ENCODE results near the gene MIOS. TPM values are rescaled to one million over a fixed set of nuclear protein-coding genes. Genes with fewer than 3 reads are reported as not detected.

MIOS gene
- polyA plus RNA-seq, 1 donor from 2014 or later = 38.8 TPM

DNA sequence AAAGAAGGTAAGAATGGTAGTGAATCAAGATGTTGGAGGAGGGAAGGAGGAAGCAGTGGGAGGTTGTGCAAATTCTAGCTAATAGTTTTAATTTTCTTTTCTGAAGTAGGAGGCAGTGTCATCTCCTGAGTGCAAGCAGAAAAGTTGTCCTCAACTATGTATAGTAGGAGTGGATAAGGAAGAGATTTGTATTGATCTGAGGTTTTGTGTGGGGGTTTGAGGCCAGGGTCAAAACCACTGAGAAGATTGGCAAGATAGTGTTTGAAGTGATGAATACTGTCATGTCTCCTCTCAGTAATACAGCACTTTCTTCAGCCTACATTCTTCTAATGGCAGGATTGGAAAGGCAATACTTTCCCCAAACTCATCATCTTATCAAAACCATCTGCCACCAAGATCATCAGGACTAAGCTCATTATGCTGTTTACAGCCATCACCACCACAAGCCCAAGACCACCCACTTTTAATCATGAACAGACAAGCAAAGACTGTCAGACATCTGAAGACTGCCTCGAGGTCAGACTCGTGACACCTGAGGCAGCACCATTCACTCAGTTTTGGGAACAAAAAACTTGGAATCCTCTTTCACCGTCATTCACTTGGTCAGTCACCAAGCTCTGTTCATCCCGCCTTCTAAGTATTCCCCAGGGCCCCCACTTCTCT, 1.5 kb upstream of the MIOS start:
- Mint-ChIP-seq H3K27ac (no peak overlapping the region), H3K9me3 (peaks cover 0 to 4% (median 0%) of the 10 kb centered on the region in 3 donors), H3K36me3 (no peaks in the 10 kb centered on the region), H3K27me3 (no peaks in the 10 kb centered on the region), H3K4me1 (peaks cover 17 to 28% (median 27%) of the 10 kb centered on the region in 3 donors), H3K4me3 (no peak overlapping the region)

DNA sequence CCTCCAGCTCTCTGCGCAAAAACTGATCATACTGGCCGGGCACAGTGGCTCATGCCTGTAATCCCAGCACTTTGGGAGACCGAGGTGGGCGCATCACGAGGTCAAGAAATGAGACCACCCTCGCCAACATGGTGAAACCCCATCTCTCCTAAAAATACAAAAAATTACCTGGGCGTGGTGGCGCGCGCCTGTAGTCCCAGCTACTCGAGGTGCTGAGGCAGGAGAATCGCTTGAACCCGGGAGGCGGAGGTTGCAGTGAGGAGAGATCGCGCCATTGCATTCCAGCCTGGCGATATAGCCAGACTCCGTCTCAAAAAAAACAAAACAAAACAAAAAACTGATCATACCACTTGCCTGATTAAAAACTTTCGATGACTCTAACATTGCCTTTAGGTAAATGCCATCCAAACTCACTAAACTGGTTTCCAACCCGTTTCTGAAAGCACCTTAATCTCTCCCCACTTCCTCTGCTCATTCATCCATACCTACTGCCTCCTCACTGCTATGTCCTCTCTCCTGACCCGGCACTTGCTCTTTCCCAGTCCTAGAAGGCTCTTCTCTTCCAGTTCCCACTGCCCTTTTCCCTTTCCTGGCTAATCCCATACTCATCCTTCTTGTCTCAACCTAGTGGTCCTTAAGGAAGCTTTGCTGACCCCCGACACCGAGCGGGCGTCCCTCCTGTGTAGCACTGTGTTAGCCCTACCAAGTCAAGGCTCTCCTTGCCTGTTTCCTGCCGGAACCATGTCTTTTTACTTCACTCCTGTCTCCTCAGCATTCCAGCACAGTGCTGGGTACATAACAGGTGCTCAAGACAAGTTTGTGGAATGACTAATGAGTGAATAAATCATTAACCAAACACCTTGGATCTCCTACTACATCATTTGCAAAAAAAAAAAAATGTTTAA, 686 bp upstream of the MIOS start:
- H3K36me3 Mint-ChIP-seq = no peaks in the 10 kb centered on the region
- H3K9me3 Mint-ChIP-seq = peaks cover 0 to 2% (median 0%) of the 10 kb centered on the region in 3 donors
- no peaks in the 10 kb centered on the region for H3K27me3 Mint-ChIP-seq
- H3K4me3 Mint-ChIP-seq = no peak overlapping the region
- H3K4me1 Mint-ChIP-seq = peaks cover 25 to 36% (median 33%) of the 10 kb centered on the region in 3 donors
- H3K27ac Mint-ChIP-seq = no peak overlapping the region

DNA sequence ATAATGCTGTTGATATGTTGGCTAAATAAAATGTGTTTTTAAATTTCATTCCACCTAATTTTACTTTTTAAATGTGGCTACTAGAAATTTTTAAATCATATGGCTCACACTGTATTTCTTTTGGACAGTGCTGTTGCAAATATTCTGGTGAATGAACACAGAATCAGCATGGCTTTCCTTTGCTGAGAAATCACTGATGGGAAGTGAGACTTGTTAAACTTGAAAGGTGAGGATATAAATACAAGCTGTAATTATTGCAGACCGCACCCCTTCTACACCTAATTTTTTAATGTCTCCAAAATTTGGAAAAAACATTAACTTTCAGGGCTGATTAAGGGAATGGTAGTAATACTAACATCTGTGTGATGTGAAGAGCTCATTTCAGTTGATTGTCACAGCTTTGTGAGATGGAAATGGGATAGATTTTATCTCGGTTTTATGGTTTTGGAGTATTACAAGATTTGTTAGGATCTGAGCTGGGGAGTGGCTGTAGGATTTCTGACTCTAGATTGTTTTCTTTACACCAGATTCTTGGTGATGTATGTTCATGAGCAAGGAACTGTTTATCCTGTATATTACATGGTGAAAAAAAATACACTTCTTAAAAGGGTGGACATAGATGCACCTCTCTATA, 1.3 kb downstream of the MIOS start:
- Mint-ChIP-seq H3K4me3 (peak overlapping the region; percentile 77 to 95 (median 89)), H3K9me3 (no peaks in the 10 kb centered on the region), H3K27ac (peak overlapping the region; percentile 94 to 96 (median 96)), H3K36me3 (no peaks in the 10 kb centered on the region), H3K27me3 (no peaks in the 10 kb centered on the region), H3K4me1 (peaks cover 28 to 43% (median 33%) of the 10 kb centered on the region in 3 donors)

DNA sequence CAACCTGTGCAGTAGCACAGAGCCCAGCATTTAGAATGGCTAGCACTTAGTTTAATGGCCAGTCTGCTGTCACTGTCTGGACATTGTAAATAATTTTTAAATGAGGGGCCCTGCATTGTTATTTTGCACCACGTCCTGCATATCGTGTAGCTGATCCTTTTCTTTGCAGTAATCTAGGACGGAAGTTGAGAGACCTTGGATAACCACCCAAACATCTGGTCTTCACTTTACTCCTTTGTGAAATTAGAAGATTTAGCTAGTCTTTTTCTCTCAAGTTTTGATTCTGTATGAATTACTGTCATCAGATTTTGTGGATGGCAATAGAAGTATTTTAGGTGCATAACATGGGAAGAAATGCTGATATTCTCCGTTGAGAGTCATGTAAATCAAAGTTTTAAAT, 1.9 kb downstream of the MIOS start:
- Mint-ChIP-seq H3K4me1 (peaks cover 28 to 46% (median 33%) of the 10 kb centered on the region in 3 donors), H3K27me3 (no peaks in the 10 kb centered on the region), H3K27ac (peak overlapping the region; percentile 94 to 96 (median 96)), H3K4me3 (peak overlapping the region; percentile 77 to 95 (median 89)), H3K36me3 (no peaks in the 10 kb centered on the region), H3K9me3 (no peaks in the 10 kb centered on the region)

DNA sequence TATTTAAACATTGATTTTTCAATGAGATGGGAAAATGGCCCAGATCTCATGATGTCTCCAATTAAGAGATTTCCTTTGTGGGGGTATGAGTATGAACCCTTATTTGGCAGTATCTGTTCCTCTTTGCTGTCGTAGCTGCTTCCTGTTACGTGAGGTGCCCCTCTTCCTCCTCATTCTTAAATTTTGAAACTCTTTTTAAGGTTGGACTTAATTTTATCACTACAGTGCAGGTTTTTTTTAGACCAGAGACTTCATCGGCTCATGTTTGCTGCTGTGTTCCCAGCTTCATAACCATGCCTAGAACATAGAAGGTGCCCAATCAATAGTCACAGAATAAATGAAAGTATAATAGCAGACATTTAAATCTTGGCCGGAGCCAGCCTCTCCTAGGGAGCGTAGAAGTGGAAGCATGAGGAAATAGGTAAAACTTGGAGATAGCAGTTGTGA, 2.4 kb downstream of the MIOS start:
- Mint-ChIP-seq H3K4me3 (peak overlapping the region; percentile 77 to 95 (median 89)), H3K9me3 (no peaks in the 10 kb centered on the region), H3K4me1 (peaks cover 29 to 47% (median 33%) of the 10 kb centered on the region in 3 donors), H3K27ac (peak overlapping the region; percentile 94 to 96 (median 96)), H3K36me3 (no peaks in the 10 kb centered on the region), H3K27me3 (no peaks in the 10 kb centered on the region)

DNA sequence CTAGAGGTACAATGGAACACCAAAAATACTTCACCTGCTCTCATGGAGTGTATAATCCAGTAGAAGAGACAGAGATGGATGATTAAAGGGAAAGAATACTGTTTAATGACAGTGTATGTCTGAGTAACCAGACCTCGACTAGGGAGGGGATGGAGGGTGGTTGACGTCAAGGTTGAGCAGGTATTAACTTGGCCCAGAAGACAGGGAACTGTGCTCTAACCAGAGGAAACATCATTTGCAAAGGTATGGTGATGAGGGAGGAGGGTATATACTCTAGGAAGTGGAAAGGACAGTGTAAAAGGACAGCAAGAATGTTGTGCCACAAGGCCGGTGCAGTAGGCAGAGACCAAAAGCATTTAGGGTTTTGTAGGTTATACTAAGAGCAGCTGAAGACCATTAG, 2.9 kb downstream of the MIOS start:
- H3K9me3 Mint-ChIP-seq = no peaks in the 10 kb centered on the region
- no peaks in the 10 kb centered on the region for H3K36me3 Mint-ChIP-seq
- H3K27me3 Mint-ChIP-seq = no peaks in the 10 kb centered on the region
- H3K4me3 Mint-ChIP-seq = peak overlapping the region; percentile 77 to 95 (median 89)
- peak overlapping the region; percentile 94 to 96 (median 96) for H3K27ac Mint-ChIP-seq
- peaks cover 29 to 50% (median 33%) of the 10 kb centered on the region in 3 donors for H3K4me1 Mint-ChIP-seq

DNA sequence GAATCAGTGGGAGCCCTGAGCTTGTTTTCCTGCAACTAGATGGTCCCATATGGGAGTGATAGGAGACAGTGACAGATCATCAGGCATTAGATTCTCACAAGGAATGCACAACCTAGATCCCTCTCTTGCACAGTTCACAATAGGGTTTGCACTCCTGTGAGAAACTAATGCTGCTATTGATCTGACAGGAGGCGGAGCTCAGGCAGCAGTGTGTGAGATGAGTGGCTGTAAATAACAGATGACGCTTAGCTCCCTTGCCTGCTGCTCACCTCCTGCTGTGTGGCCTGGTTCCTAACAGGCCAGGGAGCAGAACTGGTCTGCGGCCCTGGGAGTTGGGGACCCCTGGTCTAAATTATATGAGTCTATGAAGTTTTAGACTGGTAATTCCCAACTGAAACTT, 3.9 kb downstream of the MIOS start:
- H3K4me3 Mint-ChIP-seq = peak overlapping the region in 3 of 4 donors; percentile 34 to 92 (median 55)
- no peaks in the 10 kb centered on the region for H3K27me3 Mint-ChIP-seq
- no peaks in the 10 kb centered on the region for H3K9me3 Mint-ChIP-seq
- H3K4me1 Mint-ChIP-seq = peaks cover 29 to 51% (median 33%) of the 10 kb centered on the region in 3 donors
- peak overlapping the region in 2 of 3 donors; percentile 94 to 96 for H3K27ac Mint-ChIP-seq
- no peaks in the 10 kb centered on the region for H3K36me3 Mint-ChIP-seq

DNA sequence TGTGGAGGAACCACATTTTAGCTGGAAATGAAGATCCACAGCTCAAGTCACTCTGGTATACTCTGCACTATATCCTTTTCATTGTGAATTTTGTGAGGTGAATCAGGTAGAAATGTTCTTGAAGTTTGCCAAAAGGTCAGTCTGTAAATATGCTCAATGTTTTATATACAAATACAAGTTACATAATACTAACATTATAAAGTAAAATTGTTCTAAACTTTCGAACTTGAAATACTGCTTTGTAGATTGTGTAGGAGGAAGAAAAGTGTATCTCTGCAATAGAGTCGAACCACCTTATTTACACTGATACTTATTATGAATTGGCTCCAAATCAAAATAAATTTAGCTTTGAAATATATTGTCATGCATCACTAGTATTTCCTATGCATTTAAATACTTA, 7.0 kb downstream of the MIOS start:
- peak overlapping the region in 2 of 3 donors; percentile 2 to 68 for H3K27ac Mint-ChIP-seq
- H3K4me1 Mint-ChIP-seq = peaks cover 21 to 40% (median 23%) of the 10 kb centered on the region in 3 donors
- H3K9me3 Mint-ChIP-seq = no peaks in the 10 kb centered on the region
- H3K27me3 Mint-ChIP-seq = no peaks in the 10 kb centered on the region
- H3K4me3 Mint-ChIP-seq = no peak overlapping the region
- no peaks in the 10 kb centered on the region for H3K36me3 Mint-ChIP-seq

DNA sequence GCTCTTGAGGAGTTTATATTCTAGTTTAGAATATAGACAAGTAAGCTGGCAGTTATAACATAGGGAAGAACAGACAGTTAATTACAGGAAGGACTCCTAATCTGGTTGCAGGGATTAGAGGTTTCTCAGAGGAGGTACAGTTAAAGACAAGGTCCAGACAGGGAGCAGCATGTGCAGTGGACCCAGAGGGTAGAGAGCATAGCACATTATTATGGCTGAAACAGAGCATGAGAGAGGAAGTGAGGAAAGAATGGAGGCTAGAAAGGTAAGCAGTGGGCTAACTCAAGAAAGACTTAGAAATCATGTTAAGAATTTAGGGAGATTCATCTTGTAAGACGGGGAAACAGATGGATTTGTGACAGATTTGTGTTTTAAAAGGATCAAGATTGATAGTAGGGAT, 9.7 kb downstream of the MIOS start:
- Mint-ChIP-seq H3K36me3 (no peaks in the 10 kb centered on the region), H3K27ac (no peak overlapping the region), H3K27me3 (no peaks in the 10 kb centered on the region), H3K4me3 (no peak overlapping the region), H3K9me3 (no peaks in the 10 kb centered on the region), H3K4me1 (peaks cover 0 to 19% (median 4%) of the 10 kb centered on the region in 3 donors)

DNA sequence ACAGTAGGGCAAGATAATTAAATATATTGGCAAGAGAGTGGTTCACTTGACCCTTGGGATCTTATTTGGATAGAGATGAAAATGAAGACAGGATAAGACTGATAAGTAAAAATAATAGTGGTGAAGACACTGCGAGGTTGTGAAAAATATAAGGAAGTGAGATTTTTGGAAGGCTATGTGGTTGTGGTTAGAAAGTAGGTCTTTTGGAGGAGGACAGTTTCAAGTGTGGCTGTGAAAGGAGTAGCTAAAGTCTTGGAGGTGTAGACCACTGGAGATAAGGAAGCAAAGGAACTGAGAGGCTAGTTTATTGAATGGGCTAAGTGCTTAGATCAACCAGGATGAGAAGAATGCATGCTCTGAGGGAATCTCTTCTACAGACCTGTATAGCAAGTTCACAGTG, 11.2 kb downstream of the MIOS start:
- no peak overlapping the region for H3K4me3 Mint-ChIP-seq
- H3K27me3 Mint-ChIP-seq = no peaks in the 10 kb centered on the region
- H3K27ac Mint-ChIP-seq = no peak overlapping the region
- H3K9me3 Mint-ChIP-seq = no peaks in the 10 kb centered on the region
- peaks cover 2 to 13% (median 4%) of the 10 kb centered on the region in 3 donors for H3K4me1 Mint-ChIP-seq
- H3K36me3 Mint-ChIP-seq = no peaks in the 10 kb centered on the region

DNA sequence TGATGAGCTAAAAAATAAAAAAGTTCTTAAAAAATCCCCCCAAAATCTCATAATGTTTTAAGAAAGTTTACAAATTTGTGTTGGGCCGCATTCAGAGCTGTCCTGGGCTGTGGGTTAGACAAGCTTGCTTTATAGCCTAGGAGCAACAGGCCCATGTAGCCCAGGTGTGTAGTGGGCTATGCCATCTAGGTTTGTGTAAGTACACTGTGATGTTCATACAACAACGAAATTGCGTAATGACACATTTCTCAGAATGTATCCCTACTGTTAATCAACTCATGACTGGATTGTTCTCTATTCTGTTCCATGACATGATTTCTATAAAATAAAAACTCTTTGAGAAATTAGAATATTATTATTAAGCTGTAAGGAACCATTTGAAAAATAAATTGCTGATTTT, 13.0 kb downstream of the MIOS start:
- Mint-ChIP-seq H3K27me3 (no peaks in the 10 kb centered on the region), H3K27ac (no peak overlapping the region), H3K9me3 (no peaks in the 10 kb centered on the region), H3K4me1 (peaks cover 0 to 4% (median 4%) of the 10 kb centered on the region in 3 donors), H3K4me3 (peak overlapping the region in 1 of 4 donors; percentile 19), H3K36me3 (no peaks in the 10 kb centered on the region)

DNA sequence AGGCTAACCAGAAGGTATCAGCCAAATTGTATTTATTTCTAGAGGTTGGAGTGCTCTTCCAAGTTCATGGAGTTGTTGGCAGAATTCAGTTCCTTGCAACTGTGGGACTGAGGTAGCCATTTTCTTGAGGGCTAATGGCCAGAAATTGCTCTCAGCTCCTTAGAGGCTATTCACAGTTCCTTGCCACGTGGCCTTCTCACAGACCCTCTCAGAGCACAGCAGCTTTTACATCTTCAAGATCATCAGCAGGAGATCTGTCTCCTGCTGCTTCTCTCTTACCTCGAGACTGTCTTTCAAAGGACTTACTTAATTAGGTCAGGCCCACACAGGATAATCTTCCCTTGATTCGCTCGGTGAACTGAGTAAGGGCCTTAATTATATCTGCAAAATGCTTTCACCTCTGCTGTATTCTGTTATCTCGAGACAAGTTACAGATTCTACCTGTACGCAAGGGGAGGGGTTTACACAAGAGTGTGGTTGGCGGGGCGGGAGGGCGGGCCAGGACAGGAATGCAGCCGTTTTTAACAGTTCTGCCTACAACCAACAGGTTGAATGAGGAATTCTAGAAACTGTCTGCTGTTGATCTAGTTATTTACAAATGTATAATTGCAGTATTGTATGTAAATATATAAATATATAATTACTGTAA, 15.0 kb downstream of the MIOS start:
- Mint-ChIP-seq H3K4me3 (no peak overlapping the region), H3K36me3 (no peaks in the 10 kb centered on the region)

DNA sequence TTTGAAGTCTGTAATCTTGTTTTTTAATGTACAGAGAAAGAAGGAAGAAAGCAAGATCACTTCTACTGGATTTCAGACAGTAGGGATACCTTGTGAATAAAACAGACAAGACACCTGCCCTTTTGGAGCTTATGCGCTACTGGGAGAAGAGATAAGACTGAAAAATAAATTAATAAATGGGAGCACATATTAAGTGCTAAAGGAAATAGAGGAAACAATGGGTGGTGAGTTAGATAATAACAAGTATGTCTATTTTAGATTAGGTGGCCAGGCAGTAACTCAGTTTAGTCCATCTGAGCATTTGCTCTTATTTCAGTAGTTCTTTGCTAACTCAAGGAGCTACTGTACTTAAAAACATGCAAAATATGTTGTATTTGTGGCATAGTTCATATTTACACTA, 15.9 kb downstream of the MIOS start:
- Mint-ChIP-seq H3K27me3 (no peaks in the 10 kb centered on the region), H3K4me1 (peaks cover 0 to 4% (median 3%) of the 10 kb centered on the region in 3 donors), H3K4me3 (no peak overlapping the region), H3K36me3 (no peaks in the 10 kb centered on the region), H3K9me3 (no peaks in the 10 kb centered on the region), H3K27ac (peak overlapping the region in 1 of 3 donors; percentile 87)

More for the DNA sequence above, 15.0 kb downstream of the MIOS start:
- H3K9me3 Mint-ChIP-seq = no peaks in the 10 kb centered on the region
- H3K27ac Mint-ChIP-seq = no peak overlapping the region
- peaks cover 0 to 4% (median 3%) of the 10 kb centered on the region in 3 donors for H3K4me1 Mint-ChIP-seq
- no peaks in the 10 kb centered on the region for H3K27me3 Mint-ChIP-seq

DNA sequence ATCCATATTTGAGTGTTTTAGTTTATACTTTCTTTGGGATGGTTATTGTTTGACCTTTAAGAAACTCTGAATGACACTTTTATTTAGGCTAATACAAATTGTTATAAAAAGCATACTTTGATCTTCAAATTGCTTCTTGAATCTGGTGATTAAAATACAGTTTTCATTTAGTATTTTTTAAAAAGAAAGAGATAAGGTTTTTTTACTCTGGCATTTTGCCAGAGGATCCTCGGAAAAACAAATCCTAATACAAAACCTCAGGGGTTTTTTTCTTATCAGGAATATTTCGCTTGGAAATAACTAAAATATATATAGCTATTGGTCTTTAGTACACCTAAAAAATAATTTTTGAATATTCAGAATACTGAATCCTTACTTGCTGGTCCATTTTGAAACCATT, 17.0 kb downstream of the MIOS start:
- Mint-ChIP-seq H3K9me3 (no peaks in the 10 kb centered on the region), H3K4me3 (no peak overlapping the region), H3K36me3 (no peaks in the 10 kb centered on the region), H3K27ac (no peak overlapping the region), H3K4me1 (peaks cover 0 to 4% (median 2%) of the 10 kb centered on the region in 3 donors), H3K27me3 (no peaks in the 10 kb centered on the region)

Measured in IgD-negative memory B cell (primary cell).